GM06990 (cell line): ENCODE data around the gene DYSF.
"Not testable (repeated sequence)": the region's sequence is repeated elsewhere in the genome, so short reads cannot be mapped to it uniquely, and the experiment has no call there.

Experiments
- DNase-seq: peaks from one replicate; pipeline ENCODE4 v3.0.0-alpha.2; 2011; ENCODE audit not compliant: insufficient read length; ENCODE audit errors: extremely low read depth
- H3K27me3 ChIP-seq: replicated peaks from 2 replicates; pipeline ENCODE4 v1.6.0; 2011; ENCODE audit warnings: low read length; ENCODE audit not compliant: control insufficient read depth, insufficient read depth
- H3K36me3 ChIP-seq: 2 replicates; pipeline ENCODE4 v1.5.1; 2011; ENCODE audit warnings: low read length; ENCODE audit not compliant: control insufficient read depth, insufficient read depth
- H3K4me3 ChIP-seq: replicated peaks from 2 replicates; pipeline ENCODE4 v1.5.1; 2011; ENCODE audit warnings: low read depth, mild to moderate bottlenecking, control low read depth, low read length
- CTCF ChIP-seq: IDR thresholded peaks from 2 replicates; pipeline ENCODE4 v1.5.1; 2011; ENCODE audit warnings: low read length, control low read depth, mild to moderate bottlenecking, inconsistent platforms; ENCODE audit not compliant: insufficient read depth, poor library complexity, severe bottlenecking

DYSF gene

GRCh38 chr2:71483246-71483645 lies 29.9 kb downstream of the DYSF start:
- Histone ChIP-seq H3K4me3 (no peak overlapping the region), H3K27me3 (peaks cover 1% of the 10 kb centered on the region; the same call in 1 of the 2 replicates), H3K36me3 (no peaks in the 10 kb centered on the region)
- no peak for DNase-seq
- no peak for TF ChIP-seq CTCF

- TF ChIP-seq CTCF: no peak
- DNase-seq: no peak
- Histone ChIP-seq H3K36me3 (no peaks in the 10 kb centered on the region), H3K27me3 (peaks cover 1% of the 10 kb centered on the region; the same call in 1 of the 2 replicates), H3K4me3 (no peak overlapping the region)
Measured at GRCh38 chr2:71484354-71484753, 31.0 kb downstream of the DYSF start.

GRCh38 chr2:71486881-71487640 lies 33.7 kb downstream of the DYSF start:
- DNase-seq: no peak
- H3K36me3 ChIP-seq: no peaks in the 10 kb centered on the region
- no peak overlapping the region for H3K4me3 ChIP-seq
- H3K27me3 ChIP-seq: peaks cover 1% of the 10 kb centered on the region; the same call in 1 of the 2 replicates
- TF ChIP-seq CTCF: no peak

- H3K36me3 ChIP-seq: not testable (repeated sequence)
Measured at GRCh38 chr2:71491551-71491950, 38.2 kb downstream of the DYSF start.

GRCh38 chr2:71492112-71492511 lies 38.8 kb downstream of the DYSF start:
- no peak for TF ChIP-seq CTCF
- H3K36me3 ChIP-seq: no peaks in the 10 kb centered on the region
- H3K4me3 ChIP-seq: no peak overlapping the region
- DNase-seq: no peak
- no peaks in the 10 kb centered on the region for H3K27me3 ChIP-seq

More at GRCh38 chr2:71491551-71491950, 38.2 kb downstream of the DYSF start:
- not testable (repeated sequence) for DNase-seq, H3K4me3 ChIP-seq, H3K27me3 ChIP-seq

- DNase-seq: no peak
- Histone ChIP-seq H3K4me3 (no peak overlapping the region), H3K27me3 (no peaks in the 10 kb centered on the region), H3K36me3 (no peaks in the 10 kb centered on the region)
- TF ChIP-seq CTCF: no peak
Measured at GRCh38 chr2:71494091-71494490, 40.7 kb downstream of the DYSF start.
